B cell (primary cell): ENCODE measurements around the gene SULT2B1. TPM values are rescaled to one million over a fixed set of nuclear protein-coding genes. Genes with fewer than 3 reads are reported as not detected.

ENCODE experiments used
- ATAC-seq: fragments of 200-7000 bp; cut with Tn5 transposase; one replicate; pipeline ENCODE4 v1.10.0; 2021; ENCODE audit warnings: low read depth, mild to moderate bottlenecking, moderate number of reproducible peaks, moderate library complexity
- CTCF ChIA-PET: fragments of 350-600 bp; sonication (Branson Sonifier 250); formaldehyde crosslinking; loops from one replicate; lab custom pipeline; 2021; ENCODE audit warnings: antibody characterized with exemption, inconsistent platforms; lab: Charles Lee
- POLR2A ChIA-PET: fragments of 350-600 bp; sonication (Branson Sonifier 250); formaldehyde crosslinking; loops from one replicate; lab custom pipeline; 2021; ENCODE audit warnings: antibody characterized with exemption; lab: Charles Lee
- DNase-seq: peaks from one replicate; pipeline ENCODE4 v3.0.0; 2013
- H2AFZ ChIP-seq: 2 replicates; pipeline ENCODE4 v1.6.1; 2012; ENCODE audit warnings: mild to moderate bottlenecking, low read depth, low read length; ENCODE audit not compliant: insufficient read depth, poor library complexity, severe bottlenecking
- H3K27ac ChIP-seq, 2 donors: 1 replicate in 1 of 2; 2 replicates in 1 of 2; pipeline ENCODE4 v1.5.1; 2012 to 2013; ENCODE audit warnings: low read length in 2 of 2, mild to moderate bottlenecking in 2 of 2, moderate library complexity in 1 of 2
- H3K27me3 ChIP-seq, 4 experiments: fragments of 200-600 bp in 1 of 4; sonication (generic) in 1 of 4; replicated peaks in 1 of 4; 1 replicate in 2 of 4; 2 replicates in 2 of 4; pipeline versions ENCODE4 v1.6.1 to v1.7.0; 2013 to 2016; ENCODE audit warnings: low read length in 3 of 4, mild to moderate bottlenecking in 2 of 4, mixed read lengths in 1 of 4, moderate library complexity in 1 of 4; ENCODE audit not compliant: insufficient read depth in 4 of 4, control insufficient read depth in 3 of 4; ENCODE audit errors: control extremely low read depth in 1 of 4
- H3K36me3 ChIP-seq, 2 experiments: replicated peaks in 1 of 2; 1 replicate in 1 of 2; 2 replicates in 1 of 2; pipeline versions ENCODE4 v1.6.1 to v1.7.1; 2013; ENCODE audit warnings: low read length in 1 of 2; ENCODE audit not compliant: insufficient read depth in 2 of 2, control insufficient read depth in 1 of 2; ENCODE audit errors: control extremely low read depth in 1 of 2, extremely low read depth in 1 of 2
- H3K4me1 ChIP-seq, 2 donors: fragments of 200-600 bp in 1 of 2; sonication (generic) in 1 of 2; 1 replicate in 1 of 2; 2 replicates in 1 of 2; pipeline versions ENCODE4 v1.5.1 to v1.6.1; 2013 to 2017; ENCODE audit warnings: low read length in 2 of 2; ENCODE audit not compliant: control insufficient read depth in 2 of 2, insufficient read depth in 2 of 2
- H3K4me2 ChIP-seq: replicated peaks from 2 replicates; pipeline ENCODE3; 2012; ENCODE audit warnings: mild to moderate bottlenecking, low read depth, low read length; ENCODE audit not compliant: poor library complexity, severe bottlenecking
- H3K4me3 ChIP-seq, 5 experiments: fragments of 200-600 bp in 1 of 5; sonication (generic) in 1 of 5; 1 replicate in 3 of 5; 2 replicates in 2 of 5; pipeline versions ENCODE4 v1.5.1 to v1.7.0; 2011 to 2016; ENCODE audit warnings: low read length in 4 of 5, mild to moderate bottlenecking in 4 of 5, low read depth in 2 of 5, control low read depth in 1 of 5, moderate library complexity in 1 of 5; ENCODE audit not compliant: insufficient read depth in 1 of 5; ENCODE audit errors: control extremely low read depth in 1 of 5, extremely low read depth in 1 of 5
- H3K79me2 ChIP-seq: fragments of 200-600 bp; sonication (generic); one replicate; pipeline ENCODE4 v1.6.0; 2016; ENCODE audit warnings: low read length; ENCODE audit not compliant: control insufficient read depth, insufficient read depth
- H3K9ac ChIP-seq: fragments of 200-600 bp; sonication (generic); 2 replicates; pipeline ENCODE4 v1.6.1; 2017; ENCODE audit warnings: mild to moderate bottlenecking, low read length, moderate library complexity
- H3K9me3 ChIP-seq, 3 donors: one replicate each; pipeline versions ENCODE4 v1.6.1 to v1.7.1; 2013; ENCODE audit warnings: low read length in 2 of 3; ENCODE audit not compliant: control insufficient read depth in 2 of 3, insufficient read depth in 1 of 3; ENCODE audit errors: control extremely low read depth in 1 of 3
- H4K20me1 ChIP-seq: 2 replicates; pipeline ENCODE4 v1.6.0; 2012; ENCODE audit warnings: mild to moderate bottlenecking, low read length; ENCODE audit not compliant: insufficient read depth, control insufficient read depth, poor library complexity, severe bottlenecking
- H3K27ac Mint-ChIP-seq: one replicate; pipeline ENCODE4 v1.8.0; 2021; ENCODE audit warnings: mixed read lengths
- H3K27me3 Mint-ChIP-seq: one replicate; pipeline ENCODE4 v1.8.0; 2021; ENCODE audit warnings: mixed read lengths
- H3K4me1 Mint-ChIP-seq: one replicate; pipeline ENCODE4 v1.8.0; 2021; ENCODE audit warnings: mixed read lengths
- H3K4me3 Mint-ChIP-seq: one replicate; pipeline ENCODE4 v1.8.0; 2021; ENCODE audit warnings: mixed read lengths
- H3K9me3 Mint-ChIP-seq: one replicate; pipeline ENCODE4 v1.8.0; 2022; ENCODE audit warnings: mixed read lengths; ENCODE audit not compliant: insufficient read depth
- EZH2 ChIP-seq: IDR thresholded peaks from 2 replicates; pipeline ENCODE4 v1.6.1; 2012; ENCODE audit warnings: borderline replicate concordance, low read depth, mild to moderate bottlenecking, moderate library complexity, low read length; ENCODE audit not compliant: insufficient read depth, poor library complexity, severe bottlenecking
- WGBS: methylation state at CpG from one replicate; pipeline ENCODE4 v1.1.5; 2013; ENCODE audit warnings: missing lambda C conversion rate; ENCODE audit not compliant: insufficient coverage; 5-methylcytosine and 5-hydroxymethylcytosine counted together
- intact Hi-C: fragments of 100-400 bp; cut with micrococcal nuclease; formaldehyde crosslinking; loops from one replicate; pipeline ENCODE4 v1.10.0; 2022
- polyA plus RNA-seq: library from polyadenylated mRNA; depleted of rRNA; stranded (reverse); fragments of >200 nt; gene quantifications from 2 replicates; pipeline ENCODE4 v1.2.3, GENCODE V29; 2012
- total RNA-seq, 2 donors: library from RNA; stranded (reverse); fragments of 120-200 nt in 1 of 2; gene quantifications; 1 replicate in 1 of 2; 2 replicates in 1 of 2; pipeline versions ENCODE4 v1.2.3 to v1.2.4, GENCODE V29; 2013 to 2022
- TF ChIP-seq, protein P1 (sequence below): fragments of 200-600 bp; IDR thresholded peaks from one replicate; pipeline ENCODE4 v1.8.0; 2022; ENCODE audit warnings: antibody characterized with exemption, mild to moderate bottlenecking

SULT2B1 gene
- total and polyA plus RNA-seq, 2 donors (not counting 1 experiment from before 2014, with no cell fraction given): not detected

DNA sequence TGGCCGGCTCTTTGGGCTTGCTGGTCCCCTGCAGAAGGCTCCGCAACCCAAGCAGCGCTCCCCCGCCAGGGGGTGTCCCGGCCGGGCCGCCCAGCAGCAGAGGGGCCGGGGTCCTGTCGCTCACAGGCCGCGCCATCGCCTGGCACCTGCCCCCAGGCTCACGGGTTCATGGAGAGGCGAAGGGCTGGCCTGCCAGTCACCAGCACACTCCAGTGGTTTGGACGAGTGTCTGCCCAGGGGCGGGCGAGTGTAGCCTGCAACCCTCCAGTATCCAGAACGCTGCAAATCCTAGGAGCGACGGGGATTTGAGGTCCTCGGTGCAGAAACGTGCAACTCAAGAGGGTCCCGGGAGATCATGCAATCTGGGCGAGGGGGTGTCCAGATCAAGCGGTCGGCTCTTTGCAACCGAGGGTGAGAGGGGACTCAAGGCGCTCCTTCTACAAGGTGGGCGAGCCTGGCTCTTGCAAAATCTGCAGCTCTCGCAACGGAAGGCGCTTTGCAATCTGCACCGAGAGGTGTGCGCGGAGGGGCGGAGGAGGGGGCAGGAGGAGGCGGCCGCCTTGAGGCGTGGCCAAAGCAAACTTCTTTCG, 85.0 kb downstream of the SULT2B1 start, which contains the start of gene DBP:
Gene DBP, minus strand, starts transcription at position 521 of the 590 bp plus-strand sequence. Its CDS starts 385 bp downstream, at position 136.
- Histone ChIP-seq H2AFZ (peak within 1 kb of the TSS; percentile 76), H3K4me1 (peaks cover 40 to 41% of the 10 kb centered on the region in 2 donors), H3K4me2 (peak within 1 kb of the TSS; percentile 99), H4K20me1 (peaks cover 45% of the 10 kb centered on the region), H3K79me2 (peaks cover 45% of the 10 kb centered on the region), H3K27me3 (no peaks in the 10 kb centered on the region), H3K36me3 (peaks cover 0 to 19% of the 10 kb centered on the region in 2 experiments), H3K9ac (peak within 1 kb of the TSS; percentile 82), H3K4me3 (peak within 1 kb of the TSS; percentile 74 to 98 (median 88)), H3K9me3 (peaks cover 0 to 5% (median 0%) of the 10 kb centered on the region in 3 donors), H3K27ac (peak within 1 kb of the TSS; percentile 89 to 94)
- Mint-ChIP-seq H3K9me3 (peaks cover 4% of the 10 kb centered on the region), H3K4me1 (peaks cover 55% of the 10 kb centered on the region), H3K4me3 (peak within 1 kb of the TSS; percentile 96), H3K27me3 (no peaks in the 10 kb centered on the region), H3K27ac (peak within 1 kb of the TSS; percentile 100)
- no peak for ATAC-seq
- intact Hi-C loops: loop anchor here (1.0 to 10.0 kb wide), 10 partner anchors 13 to 1365 kb away; partner anchors contain the start of genes C19orf73, EMP3, FLT3LG and INAFM1
- TF ChIP-seq, protein P1, sequence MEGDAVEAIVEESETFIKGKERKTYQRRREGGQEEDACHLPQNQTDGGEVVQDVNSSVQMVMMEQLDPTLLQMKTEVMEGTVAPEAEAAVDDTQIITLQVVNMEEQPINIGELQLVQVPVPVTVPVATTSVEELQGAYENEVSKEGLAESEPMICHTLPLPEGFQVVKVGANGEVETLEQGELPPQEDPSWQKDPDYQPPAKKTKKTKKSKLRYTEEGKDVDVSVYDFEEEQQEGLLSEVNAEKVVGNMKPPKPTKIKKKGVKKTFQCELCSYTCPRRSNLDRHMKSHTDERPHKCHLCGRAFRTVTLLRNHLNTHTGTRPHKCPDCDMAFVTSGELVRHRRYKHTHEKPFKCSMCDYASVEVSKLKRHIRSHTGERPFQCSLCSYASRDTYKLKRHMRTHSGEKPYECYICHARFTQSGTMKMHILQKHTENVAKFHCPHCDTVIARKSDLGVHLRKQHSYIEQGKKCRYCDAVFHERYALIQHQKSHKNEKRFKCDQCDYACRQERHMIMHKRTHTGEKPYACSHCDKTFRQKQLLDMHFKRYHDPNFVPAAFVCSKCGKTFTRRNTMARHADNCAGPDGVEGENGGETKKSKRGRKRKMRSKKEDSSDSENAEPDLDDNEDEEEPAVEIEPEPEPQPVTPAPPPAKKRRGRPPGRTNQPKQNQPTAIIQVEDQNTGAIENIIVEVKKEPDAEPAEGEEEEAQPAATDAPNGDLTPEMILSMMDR: peak; percentile 51
- TF ChIP-seq EZH2: no peak
- WGBS: under 1% methylated on average over 40 of the region's 40 CpGs
- POLR2A ChIA-PET: interaction anchor here (0.5 to 3.1 kb wide), 7 partner anchors 9 to 324 kb away, joined by 4 to 23 read pairs (median 6); partner anchors contain the start of genes CA11, NUCB1, RPL18 and SPHK2
- DNase-seq: no peak
- CTCF ChIA-PET: interaction anchor here (0.7 to 2.7 kb wide), 5 partner anchors 9 to 310 kb away, joined by 3 to 12 read pairs (median 3); partner anchors contain the start of gene CA11
